Pulmonary artery endothelial cell (primary cell): Measurements from ENCODE around the gene SGPP2. TPM values are rescaled to one million over a fixed set of nuclear protein-coding genes. Genes with fewer than 3 reads are reported as not detected.
"Not testable (repeated sequence)": the region's sequence is repeated elsewhere in the genome, so short reads cannot be mapped to it uniquely, and the experiment has no call there.

Source experiments
- DNase-seq: peaks from one replicate; pipeline ENCODE4 v3.0.0-alpha.2; 2011; ENCODE audit warnings: low read depth, low spot score
- total RNA-seq: library from RNA; depleted of rRNA; stranded (reverse); fragments of >200 nt; gene quantifications from 2 replicates; pipeline ENCODE4 v1.2.3, GENCODE V29; 2014

Gene SGPP2, protein sequence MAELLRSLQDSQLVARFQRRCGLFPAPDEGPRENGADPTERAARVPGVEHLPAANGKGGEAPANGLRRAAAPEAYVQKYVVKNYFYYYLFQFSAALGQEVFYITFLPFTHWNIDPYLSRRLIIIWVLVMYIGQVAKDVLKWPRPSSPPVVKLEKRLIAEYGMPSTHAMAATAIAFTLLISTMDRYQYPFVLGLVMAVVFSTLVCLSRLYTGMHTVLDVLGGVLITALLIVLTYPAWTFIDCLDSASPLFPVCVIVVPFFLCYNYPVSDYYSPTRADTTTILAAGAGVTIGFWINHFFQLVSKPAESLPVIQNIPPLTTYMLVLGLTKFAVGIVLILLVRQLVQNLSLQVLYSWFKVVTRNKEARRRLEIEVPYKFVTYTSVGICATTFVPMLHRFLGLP
- total RNA-seq: not detected in 2 replicates

DNA sequence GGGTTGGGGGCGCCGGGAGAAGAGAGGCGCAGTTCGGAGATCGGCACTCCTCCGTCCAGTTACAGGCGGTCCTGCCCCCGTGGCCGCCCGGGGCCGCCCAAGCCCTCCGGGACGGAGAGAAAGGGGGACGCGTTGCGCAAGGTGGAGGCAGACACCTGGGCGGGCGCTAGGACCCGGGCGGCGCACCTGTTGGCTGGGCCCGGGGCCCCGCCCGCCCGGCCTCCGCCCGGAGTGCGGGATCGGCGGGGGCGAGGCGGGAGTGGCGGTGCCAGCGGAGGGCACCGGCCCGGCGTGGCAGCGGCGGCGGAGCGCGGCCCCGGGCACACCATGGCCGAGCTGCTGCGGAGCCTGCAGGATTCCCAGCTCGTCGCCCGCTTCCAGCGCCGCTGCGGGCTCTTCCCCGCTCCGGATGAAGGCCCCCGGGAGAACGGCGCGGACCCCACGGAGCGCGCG is at the start of gene SGPP2:
Gene SGPP2 (plus strand): TSS at position 268 of the 453 bp plus-strand sequence. CDS start 60 bp downstream, at position 328.
- DNase-seq: no peak

DNA sequence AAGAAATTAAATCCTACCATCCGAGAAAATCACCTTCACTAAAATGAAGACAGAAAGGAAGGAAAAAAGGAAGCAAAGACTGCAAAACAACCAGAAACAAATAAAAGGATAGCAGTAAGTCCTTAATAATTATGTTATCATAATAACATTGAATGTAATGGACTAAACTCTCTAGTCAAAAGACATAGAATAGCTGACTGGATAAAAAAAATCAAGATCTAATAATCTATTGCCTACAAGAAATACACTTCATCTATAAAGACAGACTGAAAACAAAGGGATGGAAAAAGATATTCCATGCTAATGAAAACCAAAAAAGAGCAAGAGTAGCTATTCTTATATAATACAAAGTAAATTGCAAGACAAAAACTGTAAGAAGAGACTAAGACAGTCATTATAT is 48.5 kb upstream of the SGPP2 start:
- DNase-seq: no peak

DNA sequence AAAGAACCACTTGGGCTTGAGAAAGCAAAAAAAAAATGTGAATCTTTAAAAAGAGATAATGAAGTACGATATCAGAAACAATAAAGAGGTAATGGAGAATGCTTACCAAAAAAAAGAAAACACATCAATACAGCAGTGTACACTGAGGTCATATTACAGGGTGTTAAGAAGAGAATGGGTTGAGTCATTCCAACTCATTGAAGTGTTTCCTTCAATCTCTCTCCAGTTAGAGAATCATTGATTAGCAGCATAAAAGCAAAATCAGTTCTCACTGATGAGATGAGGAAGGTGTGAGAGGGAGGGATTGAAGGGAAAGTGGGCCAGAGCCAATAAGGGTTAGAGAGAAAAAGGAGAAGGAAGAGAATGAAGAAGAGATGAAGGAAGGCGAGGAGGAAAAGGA is 43.9 kb upstream of the SGPP2 start:
- DNase-seq: no peak

DNA sequence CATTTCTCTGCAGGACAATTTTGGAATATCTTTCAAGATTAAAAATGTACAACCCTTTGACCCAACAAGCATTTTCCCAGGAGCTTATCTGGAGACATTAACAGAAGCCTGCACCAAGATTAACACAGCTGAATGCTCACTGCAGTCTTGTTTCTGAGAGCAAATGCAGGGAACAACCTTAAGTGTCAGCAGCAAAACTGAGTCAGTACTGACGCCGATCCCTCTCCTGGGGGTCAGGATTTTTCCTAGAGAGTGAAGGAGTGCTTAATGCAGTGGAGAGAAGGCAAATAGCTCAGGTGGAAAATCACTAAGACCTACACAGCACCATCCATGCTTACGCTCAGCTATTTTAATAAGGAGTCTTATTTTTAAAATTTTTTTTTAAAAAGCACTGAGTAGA is 42.8 kb upstream of the SGPP2 start:
- DNase-seq: no peak

DNA sequence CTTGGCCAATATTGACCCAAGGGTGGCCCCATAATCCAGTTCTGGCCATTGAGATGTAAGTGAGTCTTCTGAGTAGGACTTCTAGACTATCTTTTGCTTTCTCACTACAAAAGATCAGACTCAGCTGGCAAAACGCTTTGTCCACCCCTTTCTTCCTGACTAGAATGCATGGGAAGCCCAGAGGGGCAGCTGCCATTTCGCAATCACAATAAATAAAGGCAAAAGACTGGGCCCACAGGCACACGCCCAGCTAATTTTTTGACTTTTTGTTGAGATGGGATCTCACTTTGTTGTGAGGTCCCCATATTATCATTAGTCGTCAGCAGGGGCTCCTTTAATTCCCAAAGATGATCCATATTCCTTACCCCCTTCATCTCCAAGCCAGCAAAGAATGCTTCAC is 41.1 kb upstream of the SGPP2 start:
- DNase-seq: no peak

DNA sequence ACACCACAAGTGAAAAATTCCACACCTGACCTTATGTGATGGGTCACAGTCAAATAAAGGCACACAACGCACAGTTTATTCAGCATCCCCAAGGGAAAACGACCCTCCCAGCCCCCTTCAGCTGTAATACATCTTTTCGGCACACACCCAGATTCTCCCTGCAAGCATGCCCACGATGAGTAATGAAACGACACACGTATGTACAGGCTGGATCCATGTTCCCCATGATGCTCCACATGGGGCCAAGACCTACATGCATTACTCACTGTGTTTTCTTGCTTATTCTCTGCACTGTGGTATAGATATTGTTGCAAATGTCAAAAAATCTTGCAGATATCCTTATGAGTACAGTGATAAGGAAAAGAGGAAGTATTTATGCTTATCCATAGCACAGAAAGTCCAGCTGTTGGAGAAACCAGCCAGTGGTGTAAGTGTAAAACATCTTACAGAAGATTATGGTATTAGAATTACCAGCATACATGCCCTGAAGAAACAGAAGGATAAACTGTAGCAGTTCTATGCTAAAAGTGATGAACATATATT is 32.5 kb upstream of the SGPP2 start:
- no peak for DNase-seq

DNA sequence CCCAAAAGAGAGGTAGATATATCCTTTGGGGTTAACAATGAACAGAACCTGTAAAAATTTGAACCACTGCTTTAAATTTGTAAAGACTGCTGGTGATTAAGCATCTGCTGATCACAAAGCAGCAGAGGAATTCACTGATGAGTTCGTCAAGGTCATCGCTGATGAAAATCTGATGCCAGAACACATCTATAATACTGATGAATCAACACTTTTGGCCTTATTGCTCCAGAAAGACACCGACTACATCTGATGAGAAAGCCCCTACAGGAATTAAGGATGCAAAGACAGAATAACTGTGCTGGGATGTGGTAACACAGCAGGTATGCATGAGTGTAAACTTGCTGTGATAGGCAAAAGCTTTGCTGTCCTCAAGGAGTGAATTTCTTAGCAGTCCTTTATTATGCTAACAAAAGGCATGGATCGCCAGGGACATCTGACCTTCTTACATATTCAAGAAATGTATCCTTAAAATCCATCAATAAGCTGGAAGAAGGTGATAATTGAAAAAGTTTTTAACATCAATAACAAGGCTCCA is 30.5 kb upstream of the SGPP2 start:
- no peak for DNase-seq

DNA sequence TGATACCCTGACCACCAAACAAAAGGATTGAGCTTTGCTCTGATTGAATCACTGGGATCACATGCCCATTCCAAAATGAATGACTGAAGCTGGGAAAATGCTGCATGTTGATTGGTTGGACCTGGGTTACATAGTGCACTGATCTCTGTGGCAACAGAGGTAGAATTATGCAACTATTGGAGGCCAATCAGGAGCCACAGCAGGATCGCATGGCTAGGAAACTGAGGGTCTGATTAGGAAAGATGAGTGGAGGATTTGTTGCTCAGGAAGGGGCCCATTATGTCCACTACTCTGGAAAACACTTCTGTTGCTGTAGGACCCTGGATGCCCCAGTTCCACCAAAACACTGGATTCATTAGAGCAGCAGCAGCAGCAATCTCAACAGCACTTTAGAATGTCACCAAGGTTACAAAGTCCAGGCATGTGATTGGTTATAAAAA is 25.9 kb upstream of the SGPP2 start:
- no peak for DNase-seq

DNA sequence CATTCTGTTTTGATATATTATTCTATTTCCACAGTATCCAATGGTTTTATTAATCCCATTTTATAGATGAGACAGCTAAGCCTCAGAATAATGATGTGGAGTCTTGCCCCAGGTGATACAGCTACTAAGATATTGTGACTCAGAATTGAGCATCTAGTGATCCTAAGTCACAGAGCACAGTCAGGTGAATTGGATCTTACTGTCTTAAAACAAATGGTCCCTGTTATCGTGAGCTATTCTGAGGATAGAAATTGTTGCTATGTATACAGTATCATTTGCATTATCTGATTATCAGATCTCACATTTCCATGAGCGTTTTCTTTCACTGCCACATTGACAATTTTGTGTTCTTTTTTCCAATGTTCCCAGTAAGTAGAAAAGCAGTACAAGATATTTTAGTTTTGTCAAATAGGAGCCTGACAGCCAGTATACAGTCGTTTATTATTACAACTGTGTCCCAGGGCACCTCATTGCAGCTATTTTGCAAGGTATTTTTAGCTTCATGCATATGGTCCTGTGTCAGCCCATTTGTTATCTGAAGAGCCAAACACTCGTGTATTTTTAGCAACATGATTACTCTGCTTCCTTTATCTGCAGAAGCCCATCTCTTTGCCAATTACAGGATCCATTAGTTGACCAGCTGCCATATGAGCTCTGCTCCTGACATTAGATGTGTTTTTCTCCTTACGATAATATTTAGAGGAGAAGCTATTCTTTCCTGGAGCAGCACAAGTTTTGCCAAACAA is 25.1 kb upstream of the SGPP2 start:
- DNase-seq: no peak

DNA sequence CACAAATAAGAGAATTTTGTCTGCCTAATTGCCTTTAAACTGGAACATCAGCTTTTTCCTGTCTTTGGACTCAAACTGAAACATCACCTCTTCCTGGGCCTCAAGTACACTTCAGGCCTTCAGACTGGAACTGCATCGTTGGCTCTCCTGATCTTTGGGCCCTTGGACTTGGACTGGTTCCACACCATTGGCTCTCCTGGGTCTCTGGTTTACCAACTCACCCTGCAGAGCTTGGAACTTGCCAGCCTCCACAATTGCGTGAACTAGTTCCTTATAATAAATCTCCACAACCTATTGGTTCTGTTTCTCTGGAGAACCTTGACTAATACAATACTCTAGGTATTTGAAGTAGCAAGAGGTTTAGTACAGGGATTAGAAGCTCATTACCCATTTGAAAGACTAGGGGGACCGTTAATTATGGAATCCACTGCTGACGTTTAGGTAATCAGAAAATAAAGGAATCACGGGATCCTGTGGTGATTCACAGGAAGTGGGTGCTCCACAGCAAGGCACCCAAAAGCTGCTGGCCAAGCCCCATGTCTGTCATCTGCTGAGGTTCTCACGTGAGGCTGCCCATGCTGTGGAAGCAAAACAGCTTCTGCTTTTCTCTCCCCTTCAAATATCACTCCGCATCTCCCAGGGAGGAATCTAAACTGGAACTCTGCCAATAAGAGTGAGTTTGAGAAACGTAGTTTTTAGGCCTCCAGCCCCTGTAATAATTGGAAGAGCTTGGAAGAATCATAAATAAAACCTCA is 20.0 kb upstream of the SGPP2 start:
- no peak for DNase-seq

DNA sequence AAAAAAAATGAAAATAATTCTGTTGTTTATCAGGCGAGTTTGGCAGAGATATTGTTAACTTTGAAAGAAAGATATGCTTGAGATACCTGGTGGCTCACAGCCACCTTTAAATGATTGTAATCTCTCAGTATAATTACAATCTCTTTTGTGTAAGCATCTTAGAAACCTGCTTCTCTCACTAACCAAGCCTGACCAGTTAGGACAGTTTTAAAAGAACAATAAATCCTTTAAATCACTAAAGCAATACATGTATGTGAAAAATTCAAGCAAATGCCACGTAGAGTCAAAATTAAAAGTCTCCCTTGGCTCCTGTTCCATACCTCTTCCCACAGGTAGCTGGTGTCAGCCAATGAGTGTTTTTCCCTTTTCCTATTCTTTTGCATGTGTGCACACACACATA is 15.7 kb upstream of the SGPP2 start:
- no peak for DNase-seq

DNA sequence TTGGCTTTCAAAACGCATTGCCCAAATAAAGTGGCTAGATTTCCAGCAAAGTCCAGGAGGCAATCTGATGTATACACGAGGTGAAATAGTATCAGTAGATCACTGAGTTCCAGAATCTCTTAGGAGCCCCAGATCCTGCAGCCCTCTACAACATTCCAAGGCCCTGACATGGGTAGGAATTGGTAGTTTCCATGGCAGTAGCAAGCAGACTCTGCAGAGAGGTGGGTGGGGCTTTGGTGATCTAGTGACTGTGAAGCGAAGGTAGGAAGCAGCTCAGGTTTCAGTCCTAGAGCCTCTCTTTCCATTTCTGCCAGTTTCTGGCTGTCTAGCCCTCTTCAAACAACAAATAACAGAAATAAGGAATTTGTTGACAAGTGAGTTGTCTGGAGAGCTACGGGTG is 13.8 kb upstream of the SGPP2 start:
- no peak for DNase-seq

DNA sequence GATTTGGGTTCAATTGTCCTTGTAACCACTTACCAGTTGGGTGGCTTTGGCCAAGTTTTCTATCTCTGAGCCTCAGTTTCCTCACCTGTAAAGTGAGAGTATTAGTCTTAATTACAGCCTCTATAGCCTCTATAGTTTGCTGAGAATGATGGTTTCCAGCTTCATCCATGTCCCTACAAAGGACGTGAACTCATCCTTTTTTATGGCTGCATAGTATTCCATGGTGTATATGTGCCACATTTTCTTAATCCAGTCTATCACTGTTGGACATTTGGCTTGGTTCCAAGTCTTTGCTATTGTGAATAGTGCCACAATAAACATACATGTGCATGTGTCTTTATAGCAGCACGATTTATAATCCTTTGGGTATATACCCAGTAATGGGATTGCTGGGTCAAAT is 12.0 kb upstream of the SGPP2 start:
- not testable (repeated sequence) for DNase-seq

DNA sequence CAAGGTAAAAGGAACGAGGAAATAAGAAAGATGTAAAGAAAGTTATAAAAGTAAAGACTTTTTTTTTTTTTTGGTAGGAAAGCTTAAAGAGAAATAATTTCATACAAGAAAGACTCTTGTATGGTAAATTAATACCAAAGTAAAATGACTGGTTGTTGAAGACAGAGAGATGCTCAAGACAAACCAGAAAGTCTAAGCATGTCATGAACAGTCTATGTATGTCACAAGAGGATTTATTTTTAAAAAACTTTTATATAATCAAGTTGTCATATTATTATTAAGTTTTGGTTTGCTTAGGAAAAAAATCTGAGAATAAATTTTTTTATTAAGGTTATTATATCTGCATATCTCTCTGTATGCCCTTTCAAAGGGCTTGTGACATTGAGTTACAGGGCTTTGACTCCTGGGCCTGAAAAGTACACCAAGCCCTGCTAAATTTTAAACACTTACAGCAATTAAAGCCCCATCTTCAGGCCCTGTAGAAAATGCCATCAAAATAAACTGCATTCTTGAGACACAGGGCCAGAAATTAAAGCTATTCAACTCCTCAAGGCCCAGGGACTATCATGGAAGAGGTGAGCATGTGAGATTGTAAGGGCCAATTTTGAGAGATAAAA is 10.9 kb upstream of the SGPP2 start:
- no peak for DNase-seq

DNA sequence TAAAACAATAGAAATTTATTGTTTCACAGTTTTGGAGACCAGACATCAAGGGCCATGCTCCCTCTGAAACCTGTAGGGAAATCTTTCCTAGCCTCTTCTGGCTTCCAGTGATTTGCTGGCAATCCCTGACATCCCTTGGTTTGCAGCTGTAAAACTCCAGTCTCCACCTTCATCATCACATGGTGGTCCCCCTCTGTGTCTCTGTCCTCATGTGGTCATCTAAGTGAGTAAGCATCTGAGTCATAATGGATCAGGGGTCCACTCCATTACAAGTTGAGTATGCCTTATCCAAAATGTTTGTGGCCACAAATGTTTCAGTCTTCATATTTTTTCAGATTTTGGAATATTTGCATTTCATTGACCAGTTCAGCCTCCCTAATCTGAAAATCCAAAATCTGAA is 5.6 kb upstream of the SGPP2 start:
- no peak for DNase-seq

DNA sequence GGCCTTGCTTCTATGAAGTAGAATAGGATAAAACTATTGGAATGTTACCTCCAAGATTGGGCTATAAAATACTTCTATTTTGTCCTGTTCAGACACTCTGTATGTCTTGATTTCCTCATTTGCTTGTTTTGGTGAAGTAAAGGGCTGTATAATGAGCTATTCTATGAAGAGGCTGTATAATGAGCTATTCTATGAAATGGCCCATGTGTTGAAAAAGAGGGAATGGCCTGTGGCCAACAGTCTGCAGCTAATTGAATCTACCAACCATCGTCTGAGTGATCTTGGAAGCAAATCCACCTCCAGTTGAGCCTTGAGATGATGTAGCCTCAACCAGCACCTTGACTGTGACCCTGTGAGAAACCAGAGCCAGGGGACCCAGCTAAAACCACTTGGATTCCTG is 3.8 kb upstream of the SGPP2 start:
- no peak for DNase-seq

DNA sequence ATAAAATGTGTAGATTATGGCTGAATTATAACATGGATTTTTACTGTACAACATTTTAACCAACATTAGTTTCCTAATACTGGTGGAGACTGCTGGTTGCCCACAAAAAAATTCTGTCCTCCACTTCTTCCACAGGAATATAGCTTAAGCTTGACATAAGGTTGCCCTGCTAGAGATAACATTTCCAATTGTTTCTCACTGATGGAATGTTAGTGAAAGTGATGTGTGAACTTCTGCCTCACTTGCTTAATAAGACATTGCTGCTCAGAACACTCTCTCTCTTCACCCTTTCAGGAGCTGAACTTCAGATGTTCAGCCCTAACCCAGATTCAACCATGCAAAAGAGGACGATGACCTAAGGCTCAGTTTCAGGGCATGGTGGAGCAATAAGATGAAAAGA is 2.7 kb upstream of the SGPP2 start:
- no peak for DNase-seq

DNA sequence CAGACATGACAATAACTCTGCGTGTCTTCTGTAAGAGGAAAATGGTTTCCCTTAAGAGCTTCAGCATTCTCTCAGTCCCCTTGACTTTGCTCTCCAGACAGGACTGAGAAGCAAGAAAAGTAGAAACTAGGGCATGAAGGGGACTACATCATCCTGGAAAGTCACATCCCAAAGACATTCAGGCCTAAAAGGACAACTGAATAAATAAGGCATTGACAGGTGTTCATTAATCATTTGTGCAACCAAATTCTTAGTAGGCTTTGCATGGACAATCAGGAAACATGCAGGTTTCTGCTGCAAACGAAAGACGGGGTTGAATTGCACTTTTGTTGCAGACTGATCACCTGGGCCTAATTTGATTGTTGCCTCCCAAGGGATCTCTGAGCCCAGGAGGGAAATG is 1.2 kb upstream of the SGPP2 start:
- no peak for DNase-seq

DNA sequence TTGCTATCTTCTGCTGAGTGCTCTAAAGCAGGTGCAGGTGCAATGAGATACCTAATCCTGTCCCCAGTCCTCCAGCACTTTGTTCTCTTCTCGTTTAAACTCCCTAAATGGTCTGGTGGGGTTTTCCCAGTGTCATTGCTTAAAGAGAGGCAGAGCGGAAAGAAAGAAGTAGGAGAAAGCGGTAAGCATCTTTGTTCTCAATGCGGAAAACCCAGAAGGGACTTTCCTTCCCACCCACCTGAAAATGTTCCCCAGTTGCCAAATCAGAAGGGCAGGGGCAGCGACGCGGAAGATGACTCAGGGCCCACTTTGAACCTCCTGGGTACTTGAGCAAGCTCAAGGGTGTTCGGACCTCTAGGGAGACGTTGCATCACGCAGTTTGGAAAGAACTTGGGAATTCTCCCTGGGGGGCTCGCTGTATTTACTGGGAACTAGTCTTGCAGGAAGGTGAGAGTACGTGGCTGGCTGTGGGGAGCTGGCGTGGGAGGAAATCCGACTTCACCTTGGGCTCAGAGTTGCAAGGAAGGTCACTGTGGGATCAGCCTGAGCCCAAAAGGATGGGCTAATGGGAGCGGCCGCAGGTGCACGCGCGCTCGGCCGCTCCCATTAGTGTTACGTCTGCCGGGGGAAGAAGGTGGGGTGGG is 589 bp upstream of the SGPP2 start:
- DNase-seq: no peak
